ENCODE results near the gene AGRN.

The AGRN gene

GRCh38 chr1:1039145-1039910 lies 19.4 kb downstream of the AGRN start:
- no peak for DNase-seq

- peak; percentile 61 to 81 for DNase-seq
Measured at GRCh38 chr1:1040004-1040991, 20.4 kb downstream of the AGRN start.

GRCh38 chr1:1041092-1041523 lies 21.2 kb downstream of the AGRN start:
- no peak for DNase-seq

GRCh38 chr1:1041873-1042272 lies 22.0 kb downstream of the AGRN start:
- no peak for DNase-seq

GRCh38 chr1:1042835-1043234 lies 22.9 kb downstream of the AGRN start:
- no peak for DNase-seq

- no peak for DNase-seq
Measured at GRCh38 chr1:1043411-1043810, 23.5 kb downstream of the AGRN start.

- no peak for DNase-seq
Measured at GRCh38 chr1:1043921-1044320, 24.0 kb downstream of the AGRN start.

GRCh38 chr1:1044455-1045078 lies 24.6 kb downstream of the AGRN start:
- no peak for DNase-seq

- DNase-seq = no peak
Measured at GRCh38 chr1:1045129-1045528, 25.2 kb downstream of the AGRN start.

GRCh38 chr1:1046243-1046642 lies 26.3 kb downstream of the AGRN start:
- DNase-seq = no peak

- DNase-seq = no peak
Measured at GRCh38 chr1:1046767-1047166, 26.8 kb downstream of the AGRN start.

GRCh38 chr1:1047407-1047806 lies 27.5 kb downstream of the AGRN start:
- DNase-seq = no peak

- DNase-seq = no peak
Measured at GRCh38 chr1:1047963-1048362, 28.0 kb downstream of the AGRN start.

- no peak for DNase-seq
Measured at GRCh38 chr1:1048765-1049164, 28.8 kb downstream of the AGRN start.

GRCh38 chr1:1049318-1050165 lies 29.6 kb downstream of the AGRN start:
- DNase-seq = no peak

GRCh38 chr1:1050577-1051052 lies 30.7 kb downstream of the AGRN start:
- DNase-seq = no peak

- no peak for DNase-seq
Measured at GRCh38 chr1:1051127-1051810, 31.3 kb downstream of the AGRN start.

- no peak for DNase-seq
Measured at GRCh38 chr1:1052003-1052840, 32.3 kb downstream of the AGRN start.

GRCh38 chr1:1053022-1053421 lies 33.1 kb downstream of the AGRN start:
- DNase-seq = no peak

- DNase-seq = no peak
Measured at GRCh38 chr1:1053682-1054081, 33.8 kb downstream of the AGRN start.
